Naive thymus-derived CD8-positive, alpha-beta T cell (primary cell): ENCODE measurements around the gene NANOS2. TPM values are rescaled to one million over a fixed set of nuclear protein-coding genes. Genes with fewer than 3 reads are reported as not detected.

ENCODE experiments used
- ATAC-seq, 2 donors: fragments of 150-1000 bp; cut with Tn5 transposase in 1 of 2; sonication (Bioruptor Pico), chemical (Tn5 transposase) in 1 of 2; 1 replicate in 1 of 2; 2 replicates in 1 of 2; pipeline ENCODE4 v1.10.0; 2021; ENCODE audit warnings: mild to moderate bottlenecking in 2 of 2, moderate library complexity in 2 of 2
- POLR2A ChIA-PET: fragments of 350-600 bp; sonication (Branson Sonifier 250); formaldehyde crosslinking; loops from one replicate; lab custom pipeline; 2021; ENCODE audit warnings: antibody characterized with exemption; lab: Charles Lee
- DNase-seq, 10 donors: peaks; one replicate each; pipeline versions ENCODE4 v3.0.0 to v3.0.0-alpha.2; 2020 to 2022
- H3K27ac Mint-ChIP-seq, 10 donors: one replicate each; pipeline ENCODE4 v1.8.0; 2020 to 2022; ENCODE audit warnings: mild to moderate bottlenecking in 10 of 10, mixed read lengths in 10 of 10, moderate library complexity in 4 of 10, inconsistent platforms in 1 of 10
- H3K27me3 Mint-ChIP-seq, 5 donors: one replicate each; pipeline ENCODE4 v1.8.0; 2021 to 2022; ENCODE audit warnings: mixed read lengths in 5 of 5
- H3K36me3 Mint-ChIP-seq, 3 donors: one replicate each; pipeline ENCODE4 v1.8.0; 2020 to 2022; ENCODE audit warnings: mixed read lengths in 3 of 3, mild to moderate bottlenecking in 2 of 3, inconsistent platforms in 1 of 3
- H3K4me1 Mint-ChIP-seq, 4 donors: one replicate each; pipeline ENCODE4 v1.8.0; 2021 to 2022; ENCODE audit warnings: mixed read lengths in 4 of 4
- H3K4me3 Mint-ChIP-seq, 10 donors: one replicate each; pipeline ENCODE4 v1.8.0; 2020 to 2022; ENCODE audit warnings: mild to moderate bottlenecking in 10 of 10, mixed read lengths in 10 of 10, moderate library complexity in 6 of 10, inconsistent platforms in 1 of 10
- H3K9me3 Mint-ChIP-seq, 9 donors: one replicate each; pipeline ENCODE4 v1.8.0; 2020 to 2022; ENCODE audit warnings: mixed read lengths in 9 of 9, mild to moderate bottlenecking in 3 of 9, inconsistent platforms in 1 of 9, moderate library complexity in 1 of 9
- polyA plus RNA-seq, 3 donors: library from polyadenylated mRNA; unstranded; fragments of 300-500 nt; fragmentation: Illumina TruSeq; gene quantifications; one replicate each; pipeline ENCODE4 v1.2.3, GENCODE V29; 2021
- total RNA-seq, 8 experiments: library from RNA in 2 of 8; stranded (reverse) in 2 of 8; gene quantifications; one replicate each; pipeline ENCODE4 v1.2.3 and lab custom pipeline; 2021 to 2026

The NANOS2 gene
- total and polyA plus RNA-seq, 5 experiments from 2014 or later: not detected

- ATAC-seq (peak; percentile 65 to 75), DNase-seq (peak; percentile 77 to 94 (median 90))
- no peaks in the 10 kb centered on the region for H3K27me3 Mint-ChIP-seq
- POLR2A ChIA-PET: interaction anchor here (0.6 to 3.9 kb wide), 9 partner anchors 15 to 117 kb away, joined by 3 to 46 read pairs (median 6); partner anchors contain the start of genes FOXA3, MYPOP, SIX5 and SYMPK
- H3K9me3 Mint-ChIP-seq: peaks cover 0 to 2% (median 0%) of the 10 kb centered on the region in 9 donors
- peaks cover 16 to 28% (median 25%) of the 10 kb centered on the region in 4 donors for H3K4me1 Mint-ChIP-seq
- H3K36me3 Mint-ChIP-seq: peaks cover 0 to 4% (median 0%) of the 10 kb centered on the region in 3 donors
- peak overlapping the region; percentile 91 to 99 (median 98) for H3K4me3 Mint-ChIP-seq
- peak overlapping the region; percentile 95 to 100 (median 98) for H3K27ac Mint-ChIP-seq
Measured at GRCh38 chr19:45886427-45887199, 28.0 kb downstream of the NANOS2 start.

DNA sequence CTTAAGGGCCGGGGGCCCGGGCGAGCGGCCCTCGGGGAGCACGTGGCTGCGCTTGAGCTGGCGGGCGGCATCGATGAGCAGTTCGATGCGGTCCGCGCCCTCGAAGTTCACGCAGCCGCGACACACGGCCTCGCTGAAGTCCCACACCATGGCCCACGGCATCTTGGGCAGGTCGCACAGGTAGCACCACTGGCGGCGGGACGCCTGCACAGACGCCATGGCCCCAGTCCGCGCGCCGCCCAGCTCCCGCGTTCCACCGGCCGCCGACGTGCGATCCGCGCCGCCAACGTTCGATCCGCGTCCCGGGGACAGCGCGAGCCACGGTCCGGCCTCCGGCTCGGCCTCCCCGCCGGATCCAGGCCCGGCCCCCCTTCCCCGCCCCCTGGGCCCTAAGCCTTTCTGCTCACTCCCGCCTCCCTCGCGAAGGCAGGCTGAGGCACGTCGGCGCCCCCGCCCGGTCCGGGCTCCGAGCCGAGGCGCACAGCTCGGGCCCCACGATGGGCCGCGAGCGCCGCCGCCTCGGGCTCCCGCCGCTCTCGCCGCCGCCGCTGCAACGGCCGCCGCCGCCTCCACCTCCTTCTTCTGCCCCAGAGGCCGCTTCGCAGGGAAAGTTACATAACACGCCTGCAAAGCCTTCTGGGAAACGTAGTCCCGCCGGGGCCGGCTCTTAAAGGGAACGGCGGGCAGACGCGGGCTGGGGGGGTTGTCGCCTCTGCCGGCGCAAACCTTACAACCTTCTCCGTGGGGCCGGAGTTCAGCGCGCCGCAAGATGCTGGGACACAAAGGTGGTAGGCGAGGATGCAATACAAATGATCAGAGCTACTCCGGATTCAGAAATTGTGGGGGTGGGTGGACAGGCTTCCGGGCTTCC lies 28.8 kb downstream of the NANOS2 start, which contains the start of gene IRF2BP1:
TSS of gene IRF2BP1 (minus strand) at position 586 of the 871 bp plus-strand sequence. CDS start at position 219, 367 bp downstream.
- H3K9me3 Mint-ChIP-seq: peaks cover 0 to 2% (median 0%) of the 10 kb centered on the region in 9 donors
- peak within 1 kb of the TSS; percentile 91 to 99 (median 98) for H3K4me3 Mint-ChIP-seq
- H3K27me3 Mint-ChIP-seq: no peaks in the 10 kb centered on the region
- ATAC-seq (peak; percentile 78 to 80), DNase-seq (peak; percentile 78 to 95 (median 90))
- peaks cover 18 to 31% (median 28%) of the 10 kb centered on the region in 4 donors for H3K4me1 Mint-ChIP-seq
- peaks cover 0 to 4% (median 0%) of the 10 kb centered on the region in 3 donors for H3K36me3 Mint-ChIP-seq
- peak within 1 kb of the TSS; percentile 95 to 100 (median 98) for H3K27ac Mint-ChIP-seq
- POLR2A ChIA-PET: interaction anchor here (0.6 to 3.9 kb wide), 11 partner anchors 16 to 155 kb away, joined by 3 to 46 read pairs (median 6); partner anchors contain the start of genes FOXA3, MYPOP, SIX5 and SYMPK

GRCh38 chr19:45884682-45885555 lies 29.7 kb downstream of the NANOS2 start:
- Mint-ChIP-seq H3K4me1 (peaks cover 16 to 31% (median 28%) of the 10 kb centered on the region in 4 donors), H3K36me3 (no peaks in the 10 kb centered on the region), H3K27ac (peak overlapping the region in 4 of 10 donors; percentile 34 to 84 (median 54)), H3K4me3 (peak overlapping the region; percentile 33 to 91 (median 55)), H3K9me3 (peaks cover 0 to 2% (median 0%) of the 10 kb centered on the region in 9 donors), H3K27me3 (peaks cover 0 to 2% (median 0%) of the 10 kb centered on the region in 5 donors)
- no peak for ATAC-seq
- DNase-seq: peak in 3 of 10 donors; percentile 21 to 57 (median 32)
- POLR2A ChIA-PET: interaction anchor here (0.6 to 3.9 kb wide), 7 partner anchors 17 to 1791 kb away, joined by 3 to 46 read pairs (median 4); partner anchors contain the start of genes FOXA3, MYPOP and SYMPK

DNA sequence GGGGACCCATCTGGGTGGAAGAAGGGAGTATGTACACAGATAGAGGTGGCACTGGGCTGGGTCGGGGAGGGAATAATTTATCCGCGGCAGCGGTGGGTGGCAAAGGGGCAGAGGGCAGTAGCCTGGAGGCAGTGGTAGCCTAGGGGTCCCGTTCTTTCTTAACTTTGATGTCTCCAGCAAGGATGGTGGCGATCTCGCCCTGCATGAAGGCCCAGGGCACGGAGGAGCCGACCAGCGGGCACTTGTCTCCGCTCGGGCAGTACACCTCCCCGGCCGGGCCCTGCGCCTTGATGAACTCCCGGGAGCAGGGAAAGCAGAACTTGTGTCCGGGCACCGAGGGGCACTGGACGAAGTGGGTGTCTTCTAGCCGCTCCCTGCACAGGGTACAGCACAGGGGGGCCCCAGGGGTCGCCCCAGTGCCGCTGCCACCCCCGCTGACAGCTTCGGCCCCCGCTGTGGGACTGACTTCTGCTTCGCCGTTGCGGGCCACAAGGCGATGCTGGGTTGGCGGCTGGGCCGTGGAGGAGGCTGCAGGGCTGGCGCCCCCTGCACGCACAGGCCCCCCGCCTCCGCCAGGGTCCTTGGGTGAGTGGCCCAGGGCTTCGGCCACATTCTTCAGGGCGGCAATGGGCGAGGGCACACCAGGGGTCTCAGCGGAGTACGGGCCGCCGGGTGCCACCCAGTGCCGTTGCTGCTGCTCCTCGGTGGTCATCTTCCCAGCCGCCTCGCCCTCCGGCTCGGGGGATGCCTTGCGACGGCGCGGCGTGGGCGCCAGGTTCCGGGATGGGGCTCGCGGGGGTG lies 30.5 kb downstream of the NANOS2 start:
- POLR2A ChIA-PET: interaction anchor here (0.7 to 3.1 kb wide), 4 partner anchors 18 to 1790 kb away, joined by 3 to 33 read pairs (median 7); partner anchors contain the start of genes FOXA3, MYPOP and SYMPK
- Mint-ChIP-seq H3K4me3 (peak overlapping the region; percentile 12 to 91 (median 83)), H3K36me3 (no peaks in the 10 kb centered on the region), H3K27ac (peak overlapping the region in 7 of 10 donors; percentile 17 to 90 (median 65)), H3K4me1 (peaks cover 16 to 31% (median 28%) of the 10 kb centered on the region in 4 donors), H3K27me3 (peaks cover 0 to 2% (median 0%) of the 10 kb centered on the region in 5 donors), H3K9me3 (peaks cover 0 to 2% (median 0%) of the 10 kb centered on the region in 9 donors)
- ATAC-seq (no peak), DNase-seq (peak in 1 of 10 donors; percentile 64)

DNA sequence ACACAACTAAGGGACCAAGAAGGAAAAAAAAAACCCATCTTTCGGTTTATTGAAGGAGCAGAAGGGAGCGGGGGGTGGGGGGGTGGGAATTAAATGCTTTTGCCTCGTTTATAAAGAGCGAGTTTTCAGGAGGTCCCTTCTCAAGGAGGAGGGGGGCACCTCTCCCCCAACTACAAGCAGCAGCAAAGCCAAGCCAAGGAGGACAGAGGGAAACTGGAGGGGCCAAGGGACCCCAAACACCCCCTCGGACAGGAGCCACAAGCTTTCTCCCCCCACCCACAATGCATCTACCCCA lies 31.0 kb downstream of the NANOS2 start:
- Mint-ChIP-seq H3K27ac (peak overlapping the region; percentile 38 to 89 (median 73)), H3K9me3 (peaks cover 0 to 2% (median 0%) of the 10 kb centered on the region in 9 donors), H3K4me3 (peak overlapping the region; percentile 66 to 91 (median 83)), H3K27me3 (peaks cover 4 to 7% (median 4%) of the 10 kb centered on the region in 5 donors), H3K4me1 (peaks cover 19 to 32% (median 29%) of the 10 kb centered on the region in 4 donors), H3K36me3 (no peaks in the 10 kb centered on the region)
- DNase-seq: no peak
- no peak for ATAC-seq
- POLR2A ChIA-PET: interaction anchor here (1.9 to 2.0 kb wide), 2 partner anchors 18 to 66 kb away, joined by 8 to 10 read pairs; partner anchors contain the start of gene MYPOP

DNA sequence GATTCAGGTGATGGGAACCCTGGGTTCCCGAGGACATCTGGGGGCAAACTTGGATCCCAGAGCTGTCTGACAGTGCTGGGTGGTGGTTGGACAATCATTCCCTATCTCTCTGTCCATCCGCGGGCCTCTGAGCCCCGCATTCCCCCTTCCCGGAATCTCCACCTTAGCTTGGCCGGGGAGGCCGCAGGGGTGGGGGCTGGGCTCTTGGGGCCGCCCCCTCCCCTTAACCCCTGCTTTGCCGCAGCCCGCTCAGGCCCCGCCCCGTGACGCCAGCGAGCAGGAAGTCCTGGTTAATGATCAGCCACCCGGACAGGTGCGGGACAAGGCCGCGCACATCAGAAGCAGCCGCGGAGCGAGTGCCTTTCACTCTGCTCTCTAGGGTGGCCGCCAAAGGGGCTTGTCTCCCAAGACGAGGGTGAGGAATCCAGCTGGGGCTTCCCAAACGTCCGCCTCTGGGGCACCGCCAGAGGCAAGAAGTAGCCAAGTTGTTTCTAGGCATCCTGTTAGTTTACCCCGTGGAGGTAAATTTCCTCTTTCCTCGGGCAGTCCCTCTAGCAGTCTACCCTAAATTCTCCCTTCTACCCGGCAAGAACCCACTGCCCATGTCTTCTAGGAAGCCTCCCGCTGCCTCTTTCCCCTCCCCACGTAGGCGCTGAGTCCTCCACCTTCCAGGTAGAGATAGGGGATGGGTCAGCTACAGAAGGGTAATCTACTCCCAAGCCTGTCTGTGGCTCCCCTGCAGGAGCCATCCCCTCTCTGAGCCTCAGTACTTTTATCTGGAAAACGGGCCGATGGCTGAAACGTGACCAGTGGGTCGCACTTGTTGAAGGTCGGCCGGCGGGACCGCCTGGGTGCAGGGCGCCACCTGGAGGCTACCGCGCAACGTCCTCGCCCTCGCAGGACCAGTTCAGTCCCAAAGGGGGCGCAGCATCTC lies 31.7 kb downstream of the NANOS2 start:
- ATAC-seq: peak; percentile 26 to 29
- H3K27me3 Mint-ChIP-seq: peaks cover 7 to 13% (median 8%) of the 10 kb centered on the region in 5 donors
- POLR2A ChIA-PET: interaction anchor here (0.5 to 2.0 kb wide), 3 partner anchors 19 to 94 kb away, joined by 3 to 10 read pairs (median 8); partner anchors contain the start of gene MYPOP
- peaks cover 19 to 35% (median 30%) of the 10 kb centered on the region in 4 donors for H3K4me1 Mint-ChIP-seq
- H3K4me3 Mint-ChIP-seq: peak overlapping the region; percentile 66 to 91 (median 83)
- peak; percentile 66 to 88 (median 80) for DNase-seq
- H3K9me3 Mint-ChIP-seq: peaks cover 0 to 2% (median 0%) of the 10 kb centered on the region in 9 donors
- H3K27ac Mint-ChIP-seq: peak overlapping the region; percentile 38 to 89 (median 73)
- H3K36me3 Mint-ChIP-seq: no peaks in the 10 kb centered on the region

GRCh38 chr19:45881909-45882528 lies 32.6 kb downstream of the NANOS2 start:
- peak overlapping the region in 1 of 10 donors; percentile 13 for H3K27ac Mint-ChIP-seq
- POLR2A ChIA-PET: interaction anchor here (0.5 to 2.0 kb wide), 5 partner anchors 13 to 239 kb away, joined by 3 to 10 read pairs (median 8); partner anchors contain the start of gene MYPOP
- DNase-seq: peak in 1 of 10 donors; percentile 22
- H3K36me3 Mint-ChIP-seq: no peaks in the 10 kb centered on the region
- no peak for ATAC-seq
- H3K4me1 Mint-ChIP-seq: peaks cover 19 to 41% (median 34%) of the 10 kb centered on the region in 4 donors
- H3K4me3 Mint-ChIP-seq: no peak overlapping the region
- peaks cover 0 to 2% (median 0%) of the 10 kb centered on the region in 9 donors for H3K9me3 Mint-ChIP-seq
- peaks cover 7 to 19% (median 13%) of the 10 kb centered on the region in 5 donors for H3K27me3 Mint-ChIP-seq

DNA sequence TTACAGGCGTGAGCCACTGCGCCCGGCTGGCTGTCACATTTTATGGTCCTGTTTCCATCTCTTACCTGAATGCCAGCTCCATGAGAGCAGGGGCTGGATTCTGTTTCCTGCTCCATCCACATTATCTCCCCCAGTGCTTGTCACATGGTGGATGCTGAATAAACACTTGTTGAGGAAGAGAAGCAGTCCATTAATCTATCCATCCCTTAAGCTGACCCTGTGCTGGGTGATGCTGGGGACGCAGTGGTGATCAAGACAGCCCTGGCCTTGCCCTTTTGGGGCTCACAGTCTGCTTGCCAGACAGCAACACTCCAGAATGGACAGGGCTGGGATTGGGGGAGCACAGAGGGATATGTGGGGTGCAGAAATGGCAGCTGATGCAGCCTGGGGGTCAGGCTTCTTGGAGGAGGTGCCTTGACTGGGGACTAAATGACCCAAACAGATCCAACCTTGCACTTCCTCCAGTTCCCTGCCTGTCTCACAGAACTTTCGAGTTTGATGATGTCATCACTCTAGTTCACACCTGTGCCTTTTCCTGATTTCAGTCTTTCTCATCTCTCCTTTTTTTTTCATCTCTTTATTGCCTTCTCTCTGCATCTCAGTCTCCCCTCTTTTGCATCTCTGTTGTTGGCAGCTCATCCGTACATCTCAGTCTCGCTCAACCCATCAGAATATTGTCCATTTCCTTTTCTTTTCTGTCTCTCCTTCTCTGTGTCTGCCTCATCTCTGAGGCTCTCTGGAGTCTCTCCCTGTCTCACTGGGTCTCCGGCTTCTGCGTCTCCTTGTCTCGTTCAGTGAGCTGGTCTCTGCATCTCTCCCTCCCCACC lies 33.3 kb downstream of the NANOS2 start:
- ATAC-seq: no peak

More for the DNA sequence above, 33.3 kb downstream of the NANOS2 start:
- H3K27me3 Mint-ChIP-seq: peaks cover 10 to 22% (median 15%) of the 10 kb centered on the region in 5 donors
- H3K9me3 Mint-ChIP-seq: peaks cover 0 to 2% (median 0%) of the 10 kb centered on the region in 9 donors
- no peak for DNase-seq
- H3K27ac Mint-ChIP-seq: peak overlapping the region in 1 of 10 donors; percentile 13
- H3K4me3 Mint-ChIP-seq: no peak overlapping the region
- POLR2A ChIA-PET: interaction anchor here (0.9 to 2.0 kb wide), 3 partner anchors 12 to 238 kb away, joined by 3 to 10 read pairs (median 8); no protein-coding TSS in a partner anchor
- peaks cover 17 to 39% (median 31%) of the 10 kb centered on the region in 4 donors for H3K4me1 Mint-ChIP-seq
- no peaks in the 10 kb centered on the region for H3K36me3 Mint-ChIP-seq
